ACC112 (cell line): Measurements from ENCODE around the gene MYO7A.

Source experiments
- H2AFZ ChIP-seq: fragments of 200-600 bp; sonication (generic); one replicate; pipeline ENCODE4 v1.6.0; 2017; ENCODE audit warnings: antibody characterized with exemption, low read length; ENCODE audit not compliant: unreplicated experiment
- H3K27ac ChIP-seq: fragments of 200-600 bp; sonication (generic); 2 replicates; pipeline ENCODE4 v1.5.1; 2014; ENCODE audit warnings: low read depth, mild to moderate bottlenecking, antibody characterized with exemption, low read length, moderate library complexity
- H3K27me3 ChIP-seq: fragments of 200-600 bp; sonication (generic); 2 replicates; pipeline ENCODE4 v1.6.1; 2014; ENCODE audit warnings: mild to moderate bottlenecking, antibody characterized with exemption, low read length, moderate library complexity, mixed read lengths; ENCODE audit not compliant: insufficient read depth
- H3K36me3 ChIP-seq: fragments of 200-600 bp; sonication (generic); 2 replicates; pipeline ENCODE4 v1.6.1; 2016; ENCODE audit warnings: mild to moderate bottlenecking, antibody characterized with exemption, low read length, moderate library complexity, mixed read lengths; ENCODE audit not compliant: insufficient read depth
- H3K4me1 ChIP-seq: fragments of 200-600 bp; sonication (generic); one replicate; pipeline ENCODE4 v1.6.1; 2016; ENCODE audit warnings: low read length, mixed read lengths; ENCODE audit not compliant: insufficient read depth, unreplicated experiment, control insufficient read depth
- H3K4me3 ChIP-seq: fragments of 200-600 bp; sonication (generic); 2 replicates; pipeline ENCODE4 v1.5.1; 2014; ENCODE audit warnings: mild to moderate bottlenecking, low read depth, low read length
- H3K79me2 ChIP-seq: fragments of 200-600 bp; sonication (generic); one replicate; pipeline ENCODE4 v1.6.0; 2016; ENCODE audit warnings: low read length; ENCODE audit not compliant: control insufficient read depth, unreplicated experiment, insufficient read depth

Gene MYO7A

DNA sequence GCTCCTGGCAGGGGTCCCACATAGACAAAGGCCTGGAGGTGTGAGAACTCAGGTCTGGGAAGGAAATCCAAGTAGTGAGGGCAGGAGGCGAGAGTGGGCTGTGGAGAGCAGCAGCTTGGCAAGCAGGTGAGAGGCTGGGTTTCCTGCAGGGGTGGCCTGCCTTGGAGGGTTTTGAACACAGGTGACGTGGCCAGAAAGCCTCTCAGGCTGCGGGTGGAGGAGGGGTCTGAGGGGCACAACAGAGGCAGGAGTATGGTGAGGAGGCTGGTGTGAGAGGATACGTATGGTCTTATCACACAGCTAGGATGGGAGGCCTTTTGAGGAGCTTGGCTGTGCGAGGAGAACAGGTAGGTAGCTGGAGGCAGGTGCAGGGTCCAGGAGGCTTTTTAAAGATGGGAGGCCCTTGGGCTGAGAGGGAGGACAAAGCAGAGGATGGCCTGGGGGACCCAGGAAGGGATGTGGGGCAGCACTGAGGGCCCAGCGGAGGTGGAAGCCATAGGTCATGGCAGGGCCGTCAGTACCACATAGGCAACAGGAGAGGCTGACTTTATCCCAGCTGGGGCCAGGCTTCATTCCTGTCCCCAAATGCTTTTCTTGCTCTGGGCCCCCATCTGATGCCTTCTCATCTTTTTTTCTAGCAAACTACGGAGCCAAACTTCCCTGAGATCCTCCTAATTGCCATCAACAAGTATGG lies 84.4 kb downstream of the MYO7A start:
- Histone ChIP-seq H3K4me3 (no peak overlapping the region), H3K27ac (no peak overlapping the region), H3K4me1 (peaks cover 5% of the 10 kb centered on the region), H2AFZ (no peak overlapping the region), H3K79me2 (no peaks in the 10 kb centered on the region), H3K36me3 (no peaks in the 10 kb centered on the region), H3K27me3 (peaks cover 12% of the 10 kb centered on the region)

DNA sequence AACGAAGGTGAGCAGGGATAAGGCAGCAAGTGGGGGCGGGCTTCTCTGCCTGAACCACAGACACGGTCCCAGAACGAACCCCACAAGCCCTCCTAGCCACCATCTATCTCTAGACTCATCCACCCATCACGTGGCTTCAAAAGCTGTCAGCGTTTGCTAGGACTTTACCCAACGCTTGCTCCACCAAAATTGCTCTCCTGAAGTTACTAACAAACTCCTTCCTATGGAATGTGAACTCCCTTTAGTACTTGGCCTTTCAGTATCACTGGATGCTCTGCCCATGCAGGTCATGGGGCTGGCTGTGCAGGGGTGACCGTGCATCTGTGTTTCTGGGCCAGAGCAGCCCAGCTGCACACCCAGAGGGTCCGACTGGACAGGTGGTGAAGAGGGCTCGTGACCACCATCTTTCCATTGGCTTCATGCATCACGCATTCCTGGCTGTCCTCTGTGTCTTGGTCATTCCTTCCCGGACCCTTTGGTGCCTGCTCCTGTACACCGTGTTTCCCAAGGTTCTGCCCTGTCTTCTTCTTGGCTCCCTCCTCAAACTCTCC lies 85.1 kb downstream of the MYO7A start:
- Histone ChIP-seq H2AFZ (no peak overlapping the region), H3K4me3 (no peak overlapping the region), H3K79me2 (no peaks in the 10 kb centered on the region), H3K27ac (no peak overlapping the region), H3K27me3 (peaks cover 14% of the 10 kb centered on the region), H3K4me1 (peaks cover under 1% of the 10 kb centered on the region), H3K36me3 (no peaks in the 10 kb centered on the region)

DNA sequence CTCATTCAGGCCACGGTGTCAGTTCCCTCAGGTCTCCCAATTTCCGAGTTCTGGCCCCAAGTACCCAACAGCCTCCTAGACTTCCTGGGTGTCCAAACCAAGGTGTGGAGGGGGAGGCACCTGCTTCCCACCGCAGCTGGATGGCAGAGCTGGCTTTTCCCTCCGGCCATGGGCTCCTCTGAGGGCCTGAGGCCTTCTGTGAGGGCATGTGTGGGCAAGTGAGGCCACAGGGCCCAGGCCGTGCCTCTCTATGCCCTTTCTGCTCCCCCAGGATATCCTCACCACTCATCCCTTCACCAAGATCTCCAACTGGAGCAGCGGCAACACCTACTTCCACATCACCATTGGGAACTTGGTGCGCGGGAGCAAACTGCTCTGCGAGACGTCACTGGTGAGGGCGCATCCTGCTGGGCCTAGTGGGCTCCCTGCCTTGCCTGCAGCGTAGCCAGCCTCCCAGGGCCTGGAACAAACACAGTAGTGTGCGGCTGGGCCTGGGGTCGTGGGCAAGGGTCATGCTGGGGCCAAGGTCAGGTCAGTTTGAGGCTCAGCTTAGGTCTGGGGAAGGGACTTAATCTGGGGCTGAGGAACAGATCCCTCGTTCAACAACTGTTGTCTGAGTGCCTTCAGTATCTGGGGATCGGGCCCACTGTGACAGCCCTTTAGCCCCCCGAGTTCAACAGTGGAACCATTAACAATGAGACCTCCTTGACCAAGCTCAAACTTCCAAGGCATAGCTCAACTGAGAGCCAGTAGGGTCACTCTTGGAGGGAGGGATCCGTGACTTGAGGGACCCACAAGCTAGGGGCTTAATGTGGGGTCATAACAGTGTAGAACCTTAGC lies 85.8 kb downstream of the MYO7A start:
- Histone ChIP-seq H3K27ac (no peak overlapping the region), H3K79me2 (no peaks in the 10 kb centered on the region), H3K4me1 (no peaks in the 10 kb centered on the region), H2AFZ (no peak overlapping the region), H3K36me3 (no peaks in the 10 kb centered on the region), H3K4me3 (no peak overlapping the region), H3K27me3 (peaks cover 14% of the 10 kb centered on the region)

GRCh38 chr11:77214557-77214956 lies 86.5 kb downstream of the MYO7A start:
- no peak overlapping the region for H2AFZ ChIP-seq
- H3K27ac ChIP-seq = no peak overlapping the region
- peaks cover 14% of the 10 kb centered on the region for H3K27me3 ChIP-seq
- no peaks in the 10 kb centered on the region for H3K36me3 ChIP-seq
- H3K4me3 ChIP-seq = no peak overlapping the region
- H3K4me1 ChIP-seq = no peaks in the 10 kb centered on the region
- no peaks in the 10 kb centered on the region for H3K79me2 ChIP-seq

DNA sequence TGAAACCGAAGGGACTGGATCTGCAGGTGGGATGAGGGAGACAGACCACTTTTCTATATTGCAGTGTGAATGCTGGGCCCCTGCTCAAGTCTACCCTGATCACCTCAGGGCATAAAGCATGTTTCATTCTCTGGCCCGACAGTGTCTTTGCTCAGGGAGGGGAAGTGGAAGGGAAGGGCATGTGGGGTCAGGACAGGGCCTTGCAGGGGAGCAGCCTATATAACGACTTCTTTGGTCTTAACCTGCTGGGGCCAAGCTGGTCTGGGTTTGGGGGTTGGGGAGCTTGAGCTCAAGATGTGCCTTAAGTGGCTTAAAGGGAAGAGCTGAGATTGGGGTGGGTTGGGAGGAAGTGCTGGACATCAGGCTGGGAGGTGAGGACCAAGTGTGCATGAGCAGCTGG lies 87.1 kb downstream of the MYO7A start:
- Histone ChIP-seq H2AFZ (no peak overlapping the region), H3K4me3 (no peak overlapping the region), H3K36me3 (no peaks in the 10 kb centered on the region), H3K27me3 (peaks cover 14% of the 10 kb centered on the region), H3K79me2 (no peaks in the 10 kb centered on the region), H3K27ac (no peak overlapping the region), H3K4me1 (no peaks in the 10 kb centered on the region)

DNA sequence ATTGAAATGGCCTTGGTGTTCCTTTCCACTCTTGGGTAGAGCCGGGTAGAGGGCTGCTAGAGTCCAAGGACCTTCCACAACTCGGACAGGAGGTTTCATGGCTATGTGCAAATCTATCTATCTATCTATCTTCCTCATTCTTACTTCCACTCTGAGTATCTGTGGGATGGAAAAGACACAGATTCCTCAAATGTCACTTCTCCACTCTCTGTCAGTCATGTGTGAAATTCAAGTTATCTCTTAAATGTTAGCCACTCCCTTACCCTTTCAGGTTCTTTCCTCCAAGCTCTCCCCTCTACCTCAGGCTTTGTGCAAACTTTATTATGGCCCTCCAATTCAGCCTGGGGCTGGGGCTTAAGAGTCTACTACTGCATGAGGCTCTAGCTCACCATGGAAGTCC lies 89.1 kb downstream of the MYO7A start:
- H3K79me2 ChIP-seq = no peaks in the 10 kb centered on the region
- H3K27ac ChIP-seq = no peak overlapping the region
- H3K36me3 ChIP-seq = no peaks in the 10 kb centered on the region
- H3K4me3 ChIP-seq = no peak overlapping the region
- H3K4me1 ChIP-seq = no peaks in the 10 kb centered on the region
- no peak overlapping the region for H2AFZ ChIP-seq
- peaks cover 14% of the 10 kb centered on the region for H3K27me3 ChIP-seq

DNA sequence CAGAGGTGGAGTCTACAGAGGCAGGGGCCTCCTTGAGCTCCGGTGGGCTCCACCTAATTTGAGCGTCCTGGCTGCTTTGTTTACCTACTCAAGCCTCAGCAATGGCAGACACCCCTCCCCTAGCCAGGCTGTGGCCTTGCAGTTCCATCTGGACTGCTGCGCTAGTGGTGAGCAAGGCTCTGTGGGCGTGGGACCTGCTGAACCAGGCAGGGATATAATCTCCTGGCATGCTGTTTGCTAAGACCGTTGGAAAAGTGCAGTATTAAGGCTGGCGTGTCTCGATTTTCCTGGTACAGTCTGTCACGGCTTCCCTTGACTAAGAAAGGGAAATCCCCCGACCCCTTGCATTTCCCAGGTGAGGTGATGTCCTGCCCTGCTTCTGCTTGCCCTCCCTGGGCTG lies 95.8 kb downstream of the MYO7A start:
- Histone ChIP-seq H3K4me1 (no peaks in the 10 kb centered on the region), H3K27me3 (0 out of 2 replicates have a peak, but pooled peaks cover 6% of the 10 kb centered on the region), H3K4me3 (no peak overlapping the region), H3K79me2 (no peaks in the 10 kb centered on the region), H2AFZ (no peak overlapping the region), H3K27ac (no peak overlapping the region), H3K36me3 (no peaks in the 10 kb centered on the region)

DNA sequence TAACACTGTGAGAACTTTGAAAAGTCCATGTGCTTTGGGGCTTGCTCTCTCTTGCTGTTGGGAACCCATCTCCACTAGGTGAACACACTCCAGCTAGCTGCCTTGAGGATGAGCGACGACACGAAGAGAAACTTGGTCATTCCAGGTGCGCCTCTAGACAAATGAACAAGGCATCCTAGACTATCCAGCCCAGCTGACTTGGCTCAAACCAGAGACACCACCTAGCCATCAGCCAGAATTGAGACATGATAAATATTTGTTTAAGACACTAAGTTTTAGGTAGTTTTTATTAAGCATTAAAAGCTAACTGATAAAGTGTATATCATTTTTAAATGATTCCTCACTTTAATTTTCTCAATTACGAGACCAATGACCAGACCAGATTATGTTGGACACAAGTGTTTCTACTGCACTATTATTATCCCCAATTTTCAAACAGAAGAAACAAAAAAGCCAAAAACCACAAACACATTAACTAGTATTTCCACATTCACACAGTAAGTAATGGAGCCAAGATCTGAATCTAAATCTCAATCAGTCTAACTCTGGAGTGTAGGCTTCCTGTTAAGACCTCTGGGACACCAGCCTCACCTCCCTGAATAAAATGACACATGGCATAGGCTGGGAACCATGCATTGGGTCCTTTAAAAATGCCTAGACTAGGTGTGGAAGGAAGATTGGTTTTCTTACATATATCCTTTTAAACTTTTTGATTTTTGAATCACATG lies 103.0 kb downstream of the MYO7A start:
- H3K36me3 ChIP-seq = no peaks in the 10 kb centered on the region
- H3K79me2 ChIP-seq = no peaks in the 10 kb centered on the region
- H3K4me1 ChIP-seq = no peaks in the 10 kb centered on the region
- no peak overlapping the region for H3K4me3 ChIP-seq
- no peak overlapping the region for H2AFZ ChIP-seq
- no peak overlapping the region for H3K27ac ChIP-seq
- no peaks in the 10 kb centered on the region for H3K27me3 ChIP-seq

DNA sequence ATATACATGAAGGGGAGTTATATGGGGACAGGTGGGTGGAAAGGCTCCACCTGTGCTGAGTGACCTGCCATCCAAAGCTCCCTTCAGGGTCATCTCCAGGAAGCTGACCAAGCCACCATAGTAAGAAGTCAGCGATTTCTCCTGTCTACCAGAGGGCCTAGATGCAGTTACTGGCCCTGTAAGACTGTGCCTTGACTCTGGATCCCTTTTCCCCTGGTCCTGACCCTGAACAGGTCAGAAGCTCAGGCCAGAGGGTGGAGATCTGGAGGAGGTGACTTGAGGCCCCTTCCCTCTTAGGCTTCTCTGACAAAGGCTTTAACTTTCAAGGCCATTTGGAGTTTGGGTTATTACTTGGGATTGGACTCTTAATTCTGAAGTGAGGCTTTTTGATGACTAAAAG lies 103.8 kb downstream of the MYO7A start:
- no peak overlapping the region for H2AFZ ChIP-seq
- no peaks in the 10 kb centered on the region for H3K27me3 ChIP-seq
- no peak overlapping the region for H3K27ac ChIP-seq
- no peaks in the 10 kb centered on the region for H3K79me2 ChIP-seq
- no peaks in the 10 kb centered on the region for H3K4me1 ChIP-seq
- H3K36me3 ChIP-seq = no peaks in the 10 kb centered on the region
- no peak overlapping the region for H3K4me3 ChIP-seq

DNA sequence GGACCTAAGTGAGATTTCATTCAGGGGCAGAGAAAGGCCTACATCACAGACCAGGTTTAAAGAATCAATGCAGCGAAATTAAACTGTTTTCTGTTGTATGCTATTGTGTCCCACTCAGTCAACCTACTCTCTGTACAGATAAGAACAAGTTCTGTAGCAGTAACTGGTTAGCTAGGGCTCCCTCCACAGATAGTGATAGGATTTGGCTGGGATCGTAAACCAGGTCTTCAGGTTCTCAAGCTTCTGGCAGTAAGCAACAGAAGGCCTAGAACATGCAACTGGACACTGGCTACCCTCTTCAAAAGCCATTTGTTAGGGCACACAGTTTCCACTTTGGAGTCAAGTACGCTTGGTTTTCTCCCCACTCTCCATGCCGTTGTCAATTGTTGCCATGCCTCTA lies 104.2 kb downstream of the MYO7A start:
- Histone ChIP-seq H3K36me3 (no peaks in the 10 kb centered on the region), H3K27me3 (no peaks in the 10 kb centered on the region), H3K4me3 (no peak overlapping the region), H2AFZ (no peak overlapping the region), H3K79me2 (no peaks in the 10 kb centered on the region), H3K27ac (no peak overlapping the region), H3K4me1 (no peaks in the 10 kb centered on the region)
